AG09319 (cell line): ENCODE data around the gene GPR37L1.
A peak's percentile ranks its signal among the peaks of the same experiment; 100 is the strongest.

Source experiments
- DNase-seq: peaks from one replicate; pipeline ENCODE4 v3.0.0-alpha.2; 2010; ENCODE audit warnings: low read depth; ENCODE audit errors: extremely low read depth
- TF ChIP-seq, protein P1 (sequence below): IDR thresholded peaks from 2 replicates; pipeline ENCODE4 v1.5.1; 2011; ENCODE audit warnings: low read depth, mild to moderate bottlenecking, inconsistent platforms, low read length, moderate library complexity

Gene GPR37L1

DNA sequence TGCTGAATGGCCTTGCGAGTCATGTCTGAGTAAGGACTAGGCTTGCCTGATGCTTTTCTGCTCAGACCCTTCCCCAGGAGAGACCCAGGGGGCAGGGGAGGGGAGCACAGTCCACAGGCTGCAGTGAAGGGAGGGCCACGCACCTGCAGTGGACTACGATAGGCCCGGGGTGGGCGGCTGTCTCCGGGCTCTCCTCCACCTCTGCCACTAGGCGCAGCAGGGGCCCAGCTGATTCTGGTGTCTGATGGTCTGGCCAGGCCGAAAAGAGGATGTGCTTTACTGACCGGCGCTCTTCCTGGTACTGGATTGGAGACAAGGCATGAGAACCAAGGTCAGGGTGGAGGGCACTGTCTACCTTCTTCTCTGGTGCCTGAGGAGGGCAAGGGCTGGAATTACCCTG lies 29.7 kb downstream of the GPR37L1 start:
- no peak for DNase-seq
- TF ChIP-seq, protein P1, sequence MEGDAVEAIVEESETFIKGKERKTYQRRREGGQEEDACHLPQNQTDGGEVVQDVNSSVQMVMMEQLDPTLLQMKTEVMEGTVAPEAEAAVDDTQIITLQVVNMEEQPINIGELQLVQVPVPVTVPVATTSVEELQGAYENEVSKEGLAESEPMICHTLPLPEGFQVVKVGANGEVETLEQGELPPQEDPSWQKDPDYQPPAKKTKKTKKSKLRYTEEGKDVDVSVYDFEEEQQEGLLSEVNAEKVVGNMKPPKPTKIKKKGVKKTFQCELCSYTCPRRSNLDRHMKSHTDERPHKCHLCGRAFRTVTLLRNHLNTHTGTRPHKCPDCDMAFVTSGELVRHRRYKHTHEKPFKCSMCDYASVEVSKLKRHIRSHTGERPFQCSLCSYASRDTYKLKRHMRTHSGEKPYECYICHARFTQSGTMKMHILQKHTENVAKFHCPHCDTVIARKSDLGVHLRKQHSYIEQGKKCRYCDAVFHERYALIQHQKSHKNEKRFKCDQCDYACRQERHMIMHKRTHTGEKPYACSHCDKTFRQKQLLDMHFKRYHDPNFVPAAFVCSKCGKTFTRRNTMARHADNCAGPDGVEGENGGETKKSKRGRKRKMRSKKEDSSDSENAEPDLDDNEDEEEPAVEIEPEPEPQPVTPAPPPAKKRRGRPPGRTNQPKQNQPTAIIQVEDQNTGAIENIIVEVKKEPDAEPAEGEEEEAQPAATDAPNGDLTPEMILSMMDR = no peak

DNA sequence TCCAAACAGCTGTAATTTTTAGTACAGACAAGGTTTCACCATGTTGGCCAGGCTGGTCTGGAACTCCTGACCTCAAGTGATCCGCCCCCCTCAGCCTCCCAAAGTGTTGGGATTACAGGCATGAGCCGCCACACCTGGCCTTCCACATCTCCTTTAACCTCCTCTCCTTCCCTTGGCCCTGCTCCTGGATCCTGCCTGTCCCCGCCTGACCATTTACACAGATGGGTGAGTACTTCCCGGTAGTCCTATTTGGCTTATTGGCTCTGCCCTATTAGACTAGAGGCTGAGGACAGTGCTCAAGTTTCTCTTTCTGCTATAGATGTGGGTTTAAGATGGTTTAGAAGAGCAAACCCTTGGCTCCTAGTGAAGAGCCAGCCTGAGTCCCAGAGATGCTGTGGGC lies 30.6 kb downstream of the GPR37L1 start:
- DNase-seq = no peak
- TF ChIP-seq, protein P1 = no peak

DNA sequence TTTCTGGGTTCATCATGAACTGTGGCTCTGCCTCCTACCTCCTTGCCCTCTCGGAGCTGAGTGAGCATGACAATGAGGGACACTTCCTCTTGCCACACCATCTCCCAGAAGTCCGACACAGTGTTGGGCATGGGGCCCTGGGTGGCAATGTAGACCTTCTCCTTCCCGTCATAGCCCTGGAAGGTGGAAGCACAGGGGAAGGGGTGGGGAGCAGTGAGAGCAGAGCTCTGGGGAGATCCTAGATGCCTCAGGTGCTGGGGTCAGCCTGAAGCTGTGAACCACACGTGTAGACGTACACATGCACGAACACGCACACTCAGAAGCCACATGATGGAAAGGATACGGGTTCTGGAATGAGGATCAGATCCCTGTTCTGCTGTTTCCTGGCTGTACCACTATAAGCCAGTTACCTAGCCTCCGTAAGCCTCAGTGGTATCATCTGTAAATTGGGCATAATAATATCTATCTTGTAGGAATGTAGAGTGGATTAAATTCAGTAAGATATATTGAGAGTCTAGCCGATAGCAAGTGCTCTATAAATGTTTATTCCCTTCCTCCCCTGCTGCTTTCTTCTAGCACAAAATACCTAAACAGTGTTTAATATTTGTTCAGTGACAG lies 31.5 kb downstream of the GPR37L1 start:
- DNase-seq = no peak
- TF ChIP-seq, protein P1 = no peak

DNA sequence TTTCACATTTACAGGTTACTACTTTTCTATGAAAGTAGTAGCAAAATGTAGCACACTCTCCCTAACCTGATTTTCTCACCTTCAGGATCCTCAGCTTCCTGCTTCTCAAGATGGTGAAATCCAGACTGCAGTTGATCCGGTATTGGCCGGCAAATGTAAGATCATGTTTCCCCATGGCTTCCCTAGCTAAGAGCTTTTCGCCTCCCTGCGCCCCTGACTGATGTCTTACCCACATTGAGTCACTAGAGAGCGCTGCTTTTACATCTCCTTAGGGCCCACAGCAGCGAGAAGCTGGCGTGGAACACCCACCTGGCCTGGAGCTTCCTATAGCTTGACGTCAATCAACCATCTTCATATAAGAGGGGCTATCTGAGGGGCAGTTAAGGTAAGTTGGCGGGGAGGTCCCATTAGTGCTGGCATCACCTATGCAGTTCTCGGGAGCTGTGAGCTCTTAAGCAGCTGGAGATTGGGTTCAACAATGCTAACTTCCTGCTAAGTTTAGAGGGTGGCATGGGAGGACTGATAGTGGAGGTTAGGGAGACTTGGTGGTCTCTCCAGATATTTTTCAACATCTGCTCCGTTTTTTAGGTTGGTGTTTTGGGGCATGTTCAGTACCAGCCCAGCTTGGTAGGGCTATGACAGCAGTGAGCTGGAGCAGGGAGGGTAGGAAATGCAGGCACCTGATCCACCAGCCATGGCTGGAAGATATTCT lies 32.2 kb downstream of the GPR37L1 start:
- peak; percentile 20 for DNase-seq
- TF ChIP-seq, protein P1 = peak; percentile 49

DNA sequence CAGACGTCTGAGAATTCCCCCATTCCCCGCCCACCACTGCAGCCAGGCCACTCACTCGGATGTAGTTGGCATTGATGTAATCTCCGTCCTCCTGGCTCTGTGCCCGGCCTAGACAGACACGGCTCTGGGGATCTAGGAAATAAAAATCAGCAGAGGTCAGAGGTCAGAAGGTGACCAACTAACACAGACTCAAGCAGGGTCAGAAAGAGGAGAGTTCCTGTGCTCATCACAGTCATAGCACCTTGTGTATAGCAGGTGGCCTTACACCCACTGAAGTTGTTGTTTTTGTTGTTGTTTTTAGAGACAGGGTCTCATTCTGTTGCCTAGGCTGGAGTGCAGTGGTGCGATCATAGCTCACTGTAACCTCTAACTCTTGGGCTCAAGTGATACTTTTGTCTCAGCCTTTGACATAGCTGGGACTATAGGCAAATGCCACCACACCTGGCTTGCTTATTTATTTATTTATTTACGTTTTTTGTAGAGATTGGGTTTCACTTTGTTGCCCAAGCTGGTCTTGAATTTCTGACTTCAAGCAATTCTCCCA lies 32.8 kb downstream of the GPR37L1 start:
- TF ChIP-seq, protein P1 = no peak
- DNase-seq = no peak

DNA sequence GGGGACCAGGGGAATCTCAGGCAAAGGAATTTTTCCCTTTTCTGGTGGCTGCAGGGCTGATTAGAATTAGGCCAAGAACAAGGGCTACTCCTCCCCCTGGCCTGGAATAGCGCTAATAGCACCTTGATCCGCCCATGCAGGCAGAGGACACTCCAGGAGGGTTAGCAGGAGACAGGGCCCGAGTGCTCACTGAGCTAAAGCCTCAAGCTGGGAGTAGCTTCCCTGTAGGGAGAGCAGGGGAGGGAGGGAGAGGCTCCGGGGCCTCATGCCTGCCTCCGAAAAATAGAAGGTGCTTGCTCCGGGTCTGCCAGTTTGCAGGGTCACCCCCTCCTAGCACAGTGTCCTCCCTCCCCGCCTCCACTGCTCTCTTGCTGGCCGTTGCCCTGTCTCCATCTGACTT lies 33.9 kb downstream of the GPR37L1 start:
- DNase-seq = no peak
- TF ChIP-seq, protein P1 = no peak

DNA sequence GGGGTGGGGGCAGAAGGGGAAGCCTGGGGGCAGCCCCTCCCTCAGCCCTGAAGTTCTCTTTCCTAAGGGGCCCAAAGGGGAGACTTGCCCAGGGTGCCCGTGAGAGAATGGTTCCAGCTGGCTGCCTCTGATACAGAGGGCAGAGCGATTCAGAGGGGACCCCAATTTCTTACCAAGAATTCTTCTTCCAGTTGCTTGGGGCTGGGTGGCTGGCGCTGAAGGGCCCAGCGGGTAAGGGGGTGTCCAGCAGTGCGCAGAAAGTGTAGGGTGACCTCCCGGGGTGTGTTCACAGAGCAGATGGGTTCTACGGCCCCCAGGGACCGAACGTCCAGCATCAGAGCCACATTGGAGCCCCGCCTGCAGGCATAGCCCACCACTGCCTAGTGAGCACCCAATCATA lies 35.2 kb downstream of the GPR37L1 start:
- TF ChIP-seq, protein P1 = no peak
- DNase-seq = no peak
